NT2/D1 (cell line): Measurements from ENCODE around the gene ADCY10.

Experiments used
- SUZ12 ChIP-seq: IDR thresholded peaks from 2 replicates; pipeline ENCODE4 v1.6.1; 2011; ENCODE audit not compliant: insufficient read length, insufficient read depth; ENCODE audit errors: extremely low read depth
- ZNF274 ChIP-seq: IDR thresholded peaks from 2 replicates; pipeline ENCODE4 v1.6.1; 2011; ENCODE audit warnings: mild to moderate bottlenecking, low read depth, low read length

- TF ChIP-seq ZNF274 (no peak), SUZ12 (no peak)
Measured at GRCh38 chr1:167909691-167910180, 4.2 kb downstream of the ADCY10 start.
